COR-L47 (cell line): Measurements from ENCODE around the gene USF3.

ENCODE experiments used
- DNase-seq: peaks from one replicate; lab custom pipeline; 2025; lab: John Stamatoyannopoulos, UW

The USF3 gene

DNA sequence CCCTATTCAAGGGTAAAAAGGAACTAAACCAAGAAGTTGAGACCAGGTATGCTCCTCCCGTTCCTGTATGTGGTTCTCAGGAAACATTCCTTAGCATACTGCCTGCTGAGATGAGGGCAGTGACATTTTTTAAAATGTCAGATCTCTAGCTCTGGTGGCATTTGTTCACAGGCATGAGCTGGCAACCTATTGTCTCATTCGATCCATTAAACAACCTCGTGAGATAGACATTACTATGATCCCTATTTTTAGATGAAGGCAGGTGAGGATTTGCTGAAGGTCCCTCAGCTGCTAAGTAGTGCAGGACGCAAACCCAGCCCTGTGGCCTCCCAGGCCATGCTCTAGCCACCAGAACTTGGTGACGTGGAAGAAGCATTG is 89.2 kb downstream of the USF3 start:
- no peak for DNase-seq

DNA sequence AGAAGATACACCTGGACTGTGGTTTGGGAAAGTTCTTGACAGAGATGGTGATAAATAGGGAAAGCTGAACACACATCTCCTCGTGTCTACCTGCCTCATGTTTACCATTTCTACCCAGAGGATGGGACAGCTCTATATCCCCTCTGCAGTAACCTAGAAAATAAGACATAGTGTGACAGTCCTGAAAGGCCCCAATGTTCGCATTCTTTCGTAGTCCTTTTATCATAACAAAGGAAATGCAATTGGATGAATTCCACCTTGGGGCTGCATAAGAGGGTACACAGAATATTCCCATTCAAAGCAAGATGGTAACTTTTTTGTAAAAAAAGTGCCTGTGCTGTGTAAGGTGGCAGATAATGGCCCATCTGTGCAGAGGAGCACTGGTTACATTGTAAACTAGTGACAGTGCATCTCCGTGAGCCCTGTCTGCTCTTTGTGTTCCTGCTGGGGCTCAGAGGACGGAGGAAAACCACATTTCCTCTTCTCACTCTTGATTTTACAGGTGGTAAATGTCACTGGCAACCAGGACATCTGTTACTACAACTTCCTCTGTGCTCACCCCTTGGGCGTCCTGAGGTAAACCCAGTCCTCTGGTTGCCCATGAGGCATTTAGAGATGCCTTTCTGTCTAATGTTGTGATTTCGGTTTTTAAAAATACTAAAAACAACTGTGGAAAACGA is 89.8 kb downstream of the USF3 start:
- no peak for DNase-seq

DNA sequence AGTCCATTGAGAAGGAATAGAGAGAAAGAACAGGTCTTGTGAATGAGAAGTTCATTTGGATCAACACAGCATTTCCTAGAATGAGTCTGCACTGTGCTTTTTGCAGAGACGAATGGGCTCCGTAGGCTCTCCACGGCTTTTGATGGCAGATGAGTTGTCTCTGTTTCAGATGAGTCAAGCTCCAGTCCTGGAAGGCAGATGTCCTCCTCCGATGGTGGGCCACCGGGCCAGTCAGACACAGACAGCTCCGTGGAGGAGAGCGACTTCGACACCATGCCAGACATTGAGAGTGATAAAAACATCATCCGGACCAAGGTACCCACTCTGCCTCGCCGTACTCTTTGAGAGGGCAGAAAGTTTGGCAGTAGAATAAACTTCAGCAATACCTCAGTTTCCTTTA is 93.6 kb downstream of the USF3 start:
- no peak for DNase-seq

DNA sequence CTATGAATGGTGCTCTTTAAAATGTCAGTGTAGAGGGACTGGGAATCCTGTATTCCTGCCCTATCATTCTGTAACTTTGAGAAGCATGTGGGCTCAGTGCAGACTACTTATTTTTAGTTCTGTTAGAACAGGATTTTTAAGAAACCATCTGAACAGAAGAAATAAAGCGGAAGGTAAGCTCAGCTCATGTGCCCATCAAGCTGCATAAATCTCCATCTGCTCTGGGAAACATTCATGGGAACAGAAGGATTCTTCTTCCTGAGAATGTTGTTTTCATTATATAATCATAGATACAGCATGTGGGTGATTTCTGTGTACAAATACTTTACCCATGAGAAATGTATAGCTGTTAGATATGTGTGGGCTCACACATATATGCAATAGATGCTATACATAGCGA is 94.2 kb downstream of the USF3 start:
- DNase-seq: no peak

GRCh38 chr3:113601240-113601639 is 95.2 kb downstream of the USF3 start:
- no peak for DNase-seq

DNA sequence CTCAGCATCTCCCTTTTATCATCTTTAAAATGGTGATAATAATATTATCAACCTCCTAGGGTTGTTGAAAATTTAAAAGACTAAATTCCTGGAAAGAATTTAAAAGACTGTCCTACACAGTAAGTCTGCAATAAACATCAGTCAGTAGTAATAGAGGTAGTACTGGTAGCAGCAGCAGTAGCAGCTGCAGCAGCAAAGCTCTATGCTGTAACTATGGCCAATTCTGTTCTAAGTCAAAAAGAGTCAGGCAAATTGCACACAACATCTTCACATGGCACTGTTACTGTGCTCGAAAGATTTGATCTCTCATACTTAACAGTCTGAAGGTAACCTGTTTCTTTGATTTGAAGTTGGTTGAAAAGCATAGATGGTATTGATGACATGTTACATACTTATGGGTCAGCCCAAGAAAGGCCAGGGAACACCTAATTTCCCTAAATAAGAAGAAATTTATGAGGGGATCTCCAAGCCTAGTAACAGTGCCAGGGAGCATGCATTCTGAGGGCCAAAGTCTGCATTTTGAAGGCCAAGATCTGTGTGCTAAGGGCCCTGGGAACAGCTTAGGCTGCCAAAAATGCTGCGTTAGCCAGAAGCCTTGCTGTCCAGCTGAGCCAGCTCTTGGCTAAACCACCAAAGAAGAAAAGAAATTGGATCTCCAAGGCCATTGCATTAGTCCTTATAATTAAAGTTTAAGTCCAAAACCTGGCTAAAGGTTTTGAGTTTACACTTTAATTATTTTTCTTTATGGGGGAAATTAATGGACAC is 95.8 kb downstream of the USF3 start:
- no peak for DNase-seq
